Lower leg skin (tissue), 3 donors: ENCODE measurements around the gene PLSCR4.

Experiments
- CTCF ChIP-seq, 3 donors: fragments of 450-650 bp; IDR thresholded peaks; one replicate each; pipeline ENCODE4 v1.5.1; 2016; ENCODE audit warnings: antibody characterized with exemption in 3 of 3, mild to moderate bottlenecking in 3 of 3, moderate library complexity in 2 of 3
- POLR2A ChIP-seq, 2 donors: fragments of 450-650 bp; IDR thresholded peaks; one replicate each; pipeline ENCODE4 v1.6.1; 2016 to 2017; ENCODE audit warnings: antibody characterized with exemption in 2 of 2, mild to moderate bottlenecking in 1 of 2, moderate library complexity in 1 of 2

DNA sequence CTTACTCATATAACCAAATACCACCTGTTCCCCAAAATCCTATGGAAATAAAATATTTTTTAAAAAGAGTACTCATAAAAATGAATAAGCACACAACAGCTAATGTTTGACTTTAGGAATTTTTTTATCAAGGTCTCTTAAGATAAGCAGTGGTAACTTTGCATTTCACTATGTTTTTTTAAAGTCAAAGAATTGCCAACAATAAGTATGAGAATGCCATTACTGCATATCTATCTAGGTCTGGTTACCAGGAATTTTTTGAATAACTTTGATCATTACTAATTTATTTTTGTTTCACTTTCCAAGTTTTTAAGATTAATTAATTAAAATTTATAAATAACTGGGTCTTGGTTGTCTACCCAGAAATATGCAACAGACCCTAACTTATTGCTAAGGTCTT, 41.5 kb downstream of the PLSCR4 start:
- TF ChIP-seq CTCF (IDR thresholded peaks at IDR 0.05): no peak
- TF ChIP-seq POLR2A (IDR thresholded peaks at IDR 0.05): no peak
